K562 (cell line): Measurements from ENCODE around the gene ARHGAP4. TPM values are rescaled to one million over a fixed set of nuclear protein-coding genes. Genes with fewer than 3 reads are reported as not detected.
A peak's percentile ranks its signal among the peaks of the same experiment; 100 is the strongest.

ENCODE experiments used
- CBFA2T2 ChIP-seq: fragments of 450-650 bp; conservative IDR thresholded peaks from 2 replicates; pipeline ENCODE4 v1.6.1; 2017; ENCODE audit warnings: mild to moderate bottlenecking
- EHMT2 ChIP-seq: fragments of 450-650 bp; IDR thresholded peaks from 2 replicates; pipeline ENCODE4 v1.6.1; 2018; ENCODE audit warnings: antibody characterized with exemption
- ETV5 ChIP-seq: sonication (generic); formaldehyde crosslinking; IDR thresholded peaks from 2 replicates; pipeline ENCODE4 v1.4.0; 2020; ENCODE audit warnings: low read depth, mild to moderate bottlenecking, missing genetic modification reagents
- FOXK1 ChIP-seq: sonication (generic); formaldehyde crosslinking; IDR thresholded peaks from 2 replicates; pipeline ENCODE4 v1.8.0; 2022; ENCODE audit warnings: missing genetic modification reagents, mild to moderate bottlenecking, borderline replicate concordance
- FOXM1 ChIP-seq, 2 experiments: fragments of 450-650 bp in 1 of 2; sonication (generic) in 1 of 2; formaldehyde crosslinking in 1 of 2; IDR thresholded peaks; 2 replicates each; pipeline versions ENCODE4 v1.6.1 to v1.9.0; 2017 to 2022; ENCODE audit warnings: low read depth in 2 of 2, mild to moderate bottlenecking in 2 of 2, missing genetic modification reagents in 1 of 2, moderate library complexity in 1 of 2
- KAT7 ChIP-seq: sonication (generic); formaldehyde crosslinking; IDR thresholded peaks from 2 replicates; pipeline ENCODE4 v1.8.0; 2022; ENCODE audit warnings: missing genetic modification reagents, mild to moderate bottlenecking, borderline replicate concordance
- MCM2 ChIP-seq: fragments of 450-650 bp; IDR thresholded peaks from 2 replicates; pipeline ENCODE4 v1.6.1; 2017; ENCODE audit warnings: low read depth, mild to moderate bottlenecking
- MTA2 ChIP-seq: fragments of 450-650 bp; IDR thresholded peaks from 2 replicates; pipeline ENCODE4 v1.6.1; 2016; ENCODE audit warnings: low read depth
- PHF8 ChIP-seq: fragments of 200-600 bp; sonication (generic); IDR thresholded peaks from 2 replicates; pipeline ENCODE4 v1.6.1; 2012; ENCODE audit warnings: mixed run types, mild to moderate bottlenecking, inconsistent platforms, low read length, moderate library complexity, borderline replicate concordance
- RBFOX2 ChIP-seq: fragments of 200-400 bp; formaldehyde crosslinking; IDR thresholded peaks from 2 replicates; pipeline ENCODE4 v1.6.1; 2017; ENCODE audit warnings: low read depth, mild to moderate bottlenecking, low read length, moderate library complexity
- SMC3 ChIP-seq: conservative IDR thresholded peaks from 2 replicates; pipeline ENCODE4 v1.6.1; 2011; ENCODE audit warnings: low read depth, low read length, improper control_type of control experiment; ENCODE audit not compliant: insufficient read depth
- TBL1XR1 ChIP-seq, 2 experiments: IDR thresholded peaks; 2 replicates each; pipeline ENCODE4 v1.6.1; 2012; ENCODE audit warnings: improper control_type of control experiment in 2 of 2, low read length in 2 of 2, mild to moderate bottlenecking in 1 of 2
- U2AF1 ChIP-seq: fragments of 200-400 bp; formaldehyde crosslinking; optimal IDR thresholded peaks from 2 replicates; pipeline ENCODE3; 2017; ENCODE audit warnings: mild to moderate bottlenecking, low read depth, low read length, moderate library complexity
- ZFP30 ChIP-seq: fragments of 250-450 bp; sonication (Bioruptor Pico); IDR thresholded peaks from 2 replicates; pipeline ENCODE4 v1.8.0; 2022; ENCODE audit warnings: moderate library complexity, mild to moderate bottlenecking, inconsistent platforms, borderline replicate concordance
- ZNF75A ChIP-seq: fragments of 450-650 bp; formaldehyde crosslinking; IDR thresholded peaks from 2 replicates; pipeline ENCODE4 v1.4.0; 2020; ENCODE audit warnings: mild to moderate bottlenecking
- polyA plus RNA-seq, 8 experiments: library from polyadenylated mRNA; depleted of rRNA in 4 of 8; stranded (reverse) in 5 of 8; unstranded in 3 of 8; fragments of >200 nt; fragmentation: Nextera tagmentation in 2 of 8; fragmentation: Illumina TruSeq in 1 of 8; extraction: Ambion mirVana in 2 of 8; extraction: Trizol in 1 of 8; gene quantifications; 2 replicates each; pipeline versions ENCODE4 v1.2.1 to v1.2.3, GENCODE V29; 2011 to 2014; ENCODE audit warnings: inconsistent platforms in 1 of 8, missing spikeins in 1 of 8
- total RNA-seq, 7 experiments: library from RNA; depleted of rRNA in 6 of 7; stranded (reverse); fragments of >200 nt in 6 of 7; fragmentation: Illumina TruSeq in 2 of 7; extraction: Trizol in 2 of 7; gene quantifications; 2 replicates each; pipeline versions ENCODE4 v1.2.1 to v1.2.3, GENCODE V29; 2011 to 2021; ENCODE audit warnings: low replicate concordance in 1 of 7
- TF ChIP-seq, protein P1 (sequence below): fragments of 250-450 bp; sonication (Bioruptor Pico); IDR thresholded peaks from 2 replicates; pipeline ENCODE4 v1.9.0; 2021; ENCODE audit warnings: mild to moderate bottlenecking, inconsistent platforms
- TF ChIP-seq, protein P2 (sequence below): sonication (generic); IDR thresholded peaks from 2 replicates; pipeline ENCODE4 v1.6.1; 2016
- TF ChIP-seq, protein P3 (sequence below): IDR thresholded peaks from 3 replicates; pipeline ENCODE4 v1.6.1; 2011; ENCODE audit warnings: borderline replicate concordance, mild to moderate bottlenecking, moderate library complexity; ENCODE audit not compliant: insufficient read length; ENCODE audit errors: extremely low read depth
- TF ChIP-seq, protein P4 (sequence below): fragments of 450-650 bp; IDR thresholded peaks from one replicate; pipeline ENCODE4 v1.6.1; 2018; ENCODE audit warnings: mild to moderate bottlenecking, moderate library complexity; ENCODE audit not compliant: partially characterized antibody

The ARHGAP4 gene
- total and polyA plus RNA-seq, 9 of the 15 experiments (the other 6 are each of a cell fraction or from before 2014, with no cell fraction given): 0.30 to 81.8 (median 13.5) TPM

DNA sequence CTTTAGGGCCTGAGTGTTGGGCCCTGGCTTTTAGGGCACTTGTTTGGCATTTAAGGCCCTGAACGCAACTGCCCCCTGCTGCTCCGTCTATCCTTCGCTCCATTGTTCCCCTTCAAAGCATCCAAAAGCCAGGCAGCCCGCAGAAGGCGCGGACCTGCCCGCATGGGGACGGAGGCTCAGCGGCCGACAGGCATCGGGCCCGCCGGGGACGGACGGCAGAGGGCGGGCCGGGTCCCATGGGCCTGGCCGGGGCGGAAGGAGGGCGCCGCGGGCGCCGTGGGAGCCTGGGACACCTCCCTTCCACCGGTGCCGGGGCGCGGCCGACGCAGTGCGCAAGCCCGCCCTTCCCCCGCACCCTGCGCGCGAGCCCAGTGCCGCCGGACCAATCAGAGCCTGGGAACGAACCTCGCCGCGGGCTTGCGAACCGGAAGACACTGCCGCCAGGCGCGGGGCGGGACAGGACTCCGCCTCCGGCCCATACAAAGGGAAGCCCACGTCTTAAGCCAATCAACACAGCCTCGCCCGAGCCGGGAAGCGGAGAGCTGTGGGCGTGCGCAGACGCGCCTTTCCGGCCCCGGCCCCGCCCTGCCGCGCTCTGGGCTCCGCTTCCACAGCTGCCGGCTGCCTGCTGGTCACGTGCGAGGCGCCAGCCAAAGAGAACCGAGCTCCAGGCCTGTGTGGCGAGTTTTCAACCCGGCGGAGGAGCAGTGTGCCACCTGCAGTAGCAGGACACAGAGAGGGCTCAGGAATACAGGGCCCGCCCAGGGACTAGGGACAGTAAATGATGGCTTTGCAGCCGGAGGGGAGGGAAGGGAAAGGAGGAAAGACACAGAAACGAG is 2.1 kb upstream of the ARHGAP4 start (continued):
- TF ChIP-seq ETV5 (CRISPR knock-in tag) (no peak), SMC3 (no peak), EHMT2 (no peak), FOXK1 (CRISPR knock-in tag) (no peak), TBL1XR1 (IDR thresholded peaks at IDR 0.05; ENCODE audit: low read length in 2 of 2) (no peak), FOXM1 (IDR thresholded peaks at IDR 0.05; ENCODE audit: low read depth) (no peak), FOXM1 (CRISPR knock-in tag; IDR thresholded peaks at IDR 0.05; ENCODE audit: low read depth) (no peak), PHF8 (peak; percentile 64; the same call in 1 of the 2 replicates), ZNF75A (CRISPR knock-in tag) (no peak), U2AF1 (no peak), MCM2 (no peak), CBFA2T2 (peak; percentile 70), MTA2 (no peak), RBFOX2 (peak; percentile 87), KAT7 (no peak), ZFP30 (no peak)
- TF ChIP-seq, protein P1, sequence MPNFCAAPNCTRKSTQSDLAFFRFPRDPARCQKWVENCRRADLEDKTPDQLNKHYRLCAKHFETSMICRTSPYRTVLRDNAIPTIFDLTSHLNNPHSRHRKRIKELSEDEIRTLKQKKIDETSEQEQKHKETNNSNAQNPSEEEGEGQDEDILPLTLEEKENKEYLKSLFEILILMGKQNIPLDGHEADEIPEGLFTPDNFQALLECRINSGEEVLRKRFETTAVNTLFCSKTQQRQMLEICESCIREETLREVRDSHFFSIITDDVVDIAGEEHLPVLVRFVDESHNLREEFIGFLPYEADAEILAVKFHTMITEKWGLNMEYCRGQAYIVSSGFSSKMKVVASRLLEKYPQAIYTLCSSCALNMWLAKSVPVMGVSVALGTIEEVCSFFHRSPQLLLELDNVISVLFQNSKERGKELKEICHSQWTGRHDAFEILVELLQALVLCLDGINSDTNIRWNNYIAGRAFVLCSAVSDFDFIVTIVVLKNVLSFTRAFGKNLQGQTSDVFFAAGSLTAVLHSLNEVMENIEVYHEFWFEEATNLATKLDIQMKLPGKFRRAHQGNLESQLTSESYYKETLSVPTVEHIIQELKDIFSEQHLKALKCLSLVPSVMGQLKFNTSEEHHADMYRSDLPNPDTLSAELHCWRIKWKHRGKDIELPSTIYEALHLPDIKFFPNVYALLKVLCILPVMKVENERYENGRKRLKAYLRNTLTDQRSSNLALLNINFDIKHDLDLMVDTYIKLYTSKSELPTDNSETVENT (CRISPR knock-in tag): no peak; the same call in 1 of the 2 replicates
- TF ChIP-seq, protein P2, sequence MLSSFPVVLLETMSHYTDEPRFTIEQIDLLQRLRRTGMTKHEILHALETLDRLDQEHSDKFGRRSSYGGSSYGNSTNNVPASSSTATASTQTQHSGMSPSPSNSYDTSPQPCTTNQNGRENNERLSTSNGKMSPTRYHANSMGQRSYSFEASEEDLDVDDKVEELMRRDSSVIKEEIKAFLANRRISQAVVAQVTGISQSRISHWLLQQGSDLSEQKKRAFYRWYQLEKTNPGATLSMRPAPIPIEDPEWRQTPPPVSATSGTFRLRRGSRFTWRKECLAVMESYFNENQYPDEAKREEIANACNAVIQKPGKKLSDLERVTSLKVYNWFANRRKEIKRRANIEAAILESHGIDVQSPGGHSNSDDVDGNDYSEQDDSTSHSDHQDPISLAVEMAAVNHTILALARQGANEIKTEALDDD: no peak
- TF ChIP-seq, protein P3, sequence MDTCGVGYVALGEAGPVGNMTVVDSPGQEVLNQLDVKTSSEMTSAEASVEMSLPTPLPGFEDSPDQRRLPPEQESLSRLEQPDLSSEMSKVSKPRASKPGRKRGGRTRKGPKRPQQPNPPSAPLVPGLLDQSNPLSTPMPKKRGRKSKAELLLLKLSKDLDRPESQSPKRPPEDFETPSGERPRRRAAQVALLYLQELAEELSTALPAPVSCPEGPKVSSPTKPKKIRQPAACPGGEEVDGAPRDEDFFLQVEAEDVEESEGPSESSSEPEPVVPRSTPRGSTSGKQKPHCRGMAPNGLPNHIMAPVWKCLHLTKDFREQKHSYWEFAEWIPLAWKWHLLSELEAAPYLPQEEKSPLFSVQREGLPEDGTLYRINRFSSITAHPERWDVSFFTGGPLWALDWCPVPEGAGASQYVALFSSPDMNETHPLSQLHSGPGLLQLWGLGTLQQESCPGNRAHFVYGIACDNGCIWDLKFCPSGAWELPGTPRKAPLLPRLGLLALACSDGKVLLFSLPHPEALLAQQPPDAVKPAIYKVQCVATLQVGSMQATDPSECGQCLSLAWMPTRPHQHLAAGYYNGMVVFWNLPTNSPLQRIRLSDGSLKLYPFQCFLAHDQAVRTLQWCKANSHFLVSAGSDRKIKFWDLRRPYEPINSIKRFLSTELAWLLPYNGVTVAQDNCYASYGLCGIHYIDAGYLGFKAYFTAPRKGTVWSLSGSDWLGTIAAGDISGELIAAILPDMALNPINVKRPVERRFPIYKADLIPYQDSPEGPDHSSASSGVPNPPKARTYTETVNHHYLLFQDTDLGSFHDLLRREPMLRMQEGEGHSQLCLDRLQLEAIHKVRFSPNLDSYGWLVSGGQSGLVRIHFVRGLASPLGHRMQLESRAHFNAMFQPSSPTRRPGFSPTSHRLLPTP: no peak
- TF ChIP-seq, protein P4, sequence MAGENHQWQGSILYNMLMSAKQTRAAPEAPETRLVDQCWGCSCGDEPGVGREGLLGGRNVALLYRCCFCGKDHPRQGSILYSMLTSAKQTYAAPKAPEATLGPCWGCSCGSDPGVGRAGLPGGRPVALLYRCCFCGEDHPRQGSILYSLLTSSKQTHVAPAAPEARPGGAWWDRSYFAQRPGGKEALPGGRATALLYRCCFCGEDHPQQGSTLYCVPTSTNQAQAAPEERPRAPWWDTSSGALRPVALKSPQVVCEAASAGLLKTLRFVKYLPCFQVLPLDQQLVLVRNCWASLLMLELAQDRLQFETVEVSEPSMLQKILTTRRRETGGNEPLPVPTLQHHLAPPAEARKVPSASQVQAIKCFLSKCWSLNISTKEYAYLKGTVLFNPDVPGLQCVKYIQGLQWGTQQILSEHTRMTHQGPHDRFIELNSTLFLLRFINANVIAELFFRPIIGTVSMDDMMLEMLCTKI: no peak
